ENCODE data around the gene NXPH2. TPM values are rescaled to one million over a fixed set of nuclear protein-coding genes. Genes with fewer than 3 reads are reported as not detected.
"Not testable (repeated sequence)": the region's sequence is repeated elsewhere in the genome, so short reads cannot be mapped to it uniquely, and the experiment has no call there.

NXPH2 gene
- polyA plus RNA-seq, 4 donors: 4.2 to 5.4 (median 4.7) TPM

GRCh38 chr2:138644776-138645175 lies 135.4 kb downstream of the NXPH2 start:
- not testable (repeated sequence) for DNase-seq (ENCODE audit: low read depth in 4 of 4, low spot score in 2 of 4)

DNA sequence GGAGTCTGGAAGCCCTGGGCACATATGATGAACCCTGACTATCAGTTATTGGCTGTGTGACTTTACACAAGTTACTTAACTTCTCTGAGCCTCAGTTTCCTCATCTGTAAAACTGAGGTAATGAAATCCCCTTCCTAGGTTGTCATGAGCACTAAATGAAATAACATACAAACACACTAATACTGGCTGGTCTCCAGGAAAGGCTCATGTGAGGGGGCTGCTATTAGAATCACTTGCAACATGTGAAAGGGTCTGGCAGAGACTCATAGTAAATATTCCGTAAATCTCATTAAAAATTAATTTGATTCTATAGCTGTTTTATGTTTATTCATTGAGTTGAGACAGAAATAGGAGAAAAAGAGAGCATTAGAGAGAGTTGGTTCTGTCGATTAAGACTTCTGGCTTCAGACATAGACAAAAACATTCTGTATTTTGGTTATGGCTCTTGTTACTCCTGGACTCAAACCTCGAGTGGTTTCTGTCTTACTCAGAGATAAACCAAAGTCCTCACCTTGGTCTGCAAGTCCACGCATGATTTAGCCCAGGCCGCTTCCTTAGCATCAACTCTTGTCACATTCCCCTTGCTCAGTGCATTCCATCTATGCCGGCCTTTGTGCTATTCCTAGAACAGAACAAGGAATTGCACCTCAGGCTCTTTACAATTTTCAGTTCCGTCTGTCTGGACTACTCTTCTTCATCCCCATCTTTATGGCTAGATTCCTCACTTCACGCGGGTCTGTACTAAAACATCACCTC lies 139.1 kb downstream of the NXPH2 start:
- DNase-seq (ENCODE audit: low read depth in 4 of 4, low spot score in 2 of 4): peak in 1 of 4 donors; percentile 7

- DNase-seq (ENCODE audit: low read depth in 4 of 4, low spot score in 2 of 4): no peak
Measured at GRCh38 chr2:138637686-138638085, 142.5 kb downstream of the NXPH2 start.

GRCh38 chr2:138637061-138637460 lies 143.1 kb downstream of the NXPH2 start:
- DNase-seq (ENCODE audit: low read depth in 4 of 4, low spot score in 2 of 4): no peak

GRCh38 chr2:138633049-138633448 lies 147.1 kb downstream of the NXPH2 start:
- DNase-seq (ENCODE audit: low read depth in 4 of 4, low spot score in 2 of 4): no peak

DNA sequence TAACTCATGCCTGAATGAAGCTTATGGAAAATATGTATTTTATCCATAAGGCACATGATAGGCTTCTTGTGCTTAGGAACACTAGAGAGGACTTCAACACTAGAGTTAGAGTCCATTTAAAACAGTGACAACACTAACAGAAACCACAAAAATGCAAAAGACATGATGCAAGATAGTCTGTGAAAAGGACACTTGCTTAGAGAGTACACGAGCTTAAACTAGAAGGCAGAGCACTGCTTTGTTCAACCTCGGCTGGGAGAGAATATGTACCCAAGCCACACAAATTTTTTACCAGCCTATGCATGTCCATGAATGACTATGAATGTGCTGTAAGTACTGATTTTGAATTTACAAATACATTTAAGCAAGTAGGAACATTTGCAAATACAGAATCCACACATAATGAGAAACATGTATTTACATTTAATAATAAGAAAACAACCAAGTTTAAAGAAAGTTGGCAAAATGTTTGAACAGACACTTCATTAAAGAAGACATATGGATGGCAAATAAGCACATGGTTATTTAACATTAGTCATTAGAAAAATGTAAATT lies 148.0 kb downstream of the NXPH2 start:
- no peak for DNase-seq (ENCODE audit: low read depth in 4 of 4, low spot score in 2 of 4)

DNA sequence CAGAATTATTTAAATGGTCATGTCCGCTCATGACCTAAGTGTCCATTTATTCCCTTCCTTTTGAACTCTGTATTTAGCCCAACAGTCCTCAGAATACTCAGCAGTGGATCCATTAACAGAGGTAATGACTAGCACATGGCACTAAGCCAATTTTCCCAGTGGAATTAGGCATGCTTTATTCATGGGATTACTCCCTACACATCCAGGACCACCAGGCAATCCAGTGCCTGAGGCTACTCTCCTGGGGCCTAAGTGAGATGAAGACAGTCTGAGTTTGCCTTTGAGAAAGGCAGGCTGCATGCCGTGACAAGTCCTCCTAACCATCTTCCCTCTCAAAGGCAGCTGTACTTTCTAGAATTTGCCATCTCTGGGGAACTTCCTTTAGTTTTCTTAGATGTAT lies 150.0 kb downstream of the NXPH2 start:
- no peak for DNase-seq (ENCODE audit: low read depth in 4 of 4, low spot score in 2 of 4)

DNA sequence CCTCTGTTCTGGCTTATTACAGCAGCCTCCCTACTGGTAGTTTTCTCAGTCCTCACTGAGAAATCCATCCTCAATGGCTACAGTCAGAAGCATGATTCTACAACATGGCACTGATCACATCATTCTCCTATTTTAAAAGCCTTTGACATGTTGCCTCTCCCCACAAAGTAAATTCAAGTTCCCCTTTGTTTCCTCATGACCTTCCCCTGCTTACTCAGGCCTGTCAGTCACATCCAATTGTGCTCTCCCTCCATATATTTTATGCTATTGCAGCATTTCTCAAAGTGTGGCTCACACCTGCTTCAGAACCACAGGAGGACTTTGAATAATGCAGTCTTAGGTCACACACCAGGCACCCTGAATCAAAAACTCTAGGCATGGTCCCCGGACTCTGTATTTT lies 154.0 kb downstream of the NXPH2 start:
- DNase-seq (ENCODE audit: low read depth in 4 of 4, low spot score in 2 of 4): no peak

DNA sequence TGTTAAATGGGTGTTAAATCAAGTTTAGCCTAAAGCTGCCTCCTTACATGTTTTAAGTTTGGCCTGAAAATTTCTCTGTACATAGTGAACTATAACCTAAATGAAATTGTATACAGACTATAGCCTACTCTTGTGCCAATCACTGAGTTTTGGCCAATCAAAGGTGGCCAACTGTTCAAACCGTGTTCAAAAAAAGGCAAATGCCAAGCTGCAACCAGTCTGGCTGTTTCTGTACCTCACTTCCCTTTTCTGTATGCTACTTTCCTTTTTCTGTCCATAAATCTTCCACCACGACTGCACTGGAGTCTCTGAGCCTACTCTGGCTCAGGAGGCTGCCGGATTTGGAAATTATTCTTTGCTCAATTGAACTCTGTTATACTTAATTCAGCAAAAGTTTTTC lies 157.6 kb downstream of the NXPH2 start:
- DNase-seq (ENCODE audit: low read depth in 4 of 4, low spot score in 2 of 4): no peak

GRCh38 chr2:138621139-138621538 lies 159.1 kb downstream of the NXPH2 start:
- no peak for DNase-seq (ENCODE audit: low read depth in 4 of 4, low spot score in 2 of 4)

GRCh38 chr2:138620431-138620830 lies 159.8 kb downstream of the NXPH2 start:
- DNase-seq (ENCODE audit: low read depth in 4 of 4, low spot score in 2 of 4): no peak

All from left renal cortex interstitium (tissue), 4 donors.